HEK293 (cell line): Measurements from ENCODE around the gene MTIF2.
"Not testable (repeated sequence)": the region's sequence is repeated elsewhere in the genome, so short reads cannot be mapped to it uniquely, and the experiment has no call there.

Source experiments
- CTCF ChIA-PET: fragments of 350-600 bp; formaldehyde crosslinking; extraction: SDS; loops from one replicate; lab custom pipeline; 2021; ENCODE audit warnings: antibody characterized with exemption; lab: Yijun Ruan, JAX
- POLR2A ChIA-PET: fragments of 300-600 bp; formaldehyde crosslinking; extraction: SDS; loops from one replicate; lab custom pipeline; 2020; ENCODE audit warnings: antibody characterized with exemption, inconsistent platforms; lab: Yijun Ruan, JAX
- H3K27ac ChIP-seq: fragments of 200-500 bp; sonication (Bioruptor generic); 2 replicates; pipeline ENCODE4 v1.5.1; 2014; ENCODE audit warnings: low read depth, low read length, control low read depth, inconsistent platforms; ENCODE audit errors: extremely low read depth
- H3K36me3 ChIP-seq, 2 experiments: fragments of 200-500 bp in 1 of 2; sonication (Bioruptor generic) in 1 of 2; 1 replicate in 1 of 2; 2 replicates in 1 of 2; pipeline ENCODE4 v1.5.1; 2014 to 2017; ENCODE audit warnings: inconsistent platforms in 2 of 2, low read length in 2 of 2; ENCODE audit not compliant: control insufficient read depth in 2 of 2, insufficient read depth in 1 of 2
- H3K4me1 ChIP-seq: fragments of 200-500 bp; sonication (Bioruptor generic); 2 replicates; pipeline ENCODE4 v1.5.1; 2014; ENCODE audit warnings: mild to moderate bottlenecking, low read length, inconsistent platforms; ENCODE audit not compliant: control insufficient read depth, insufficient read depth
- H3K4me3 ChIP-seq: 2 replicates; pipeline ENCODE4 v1.5.1; 2011; ENCODE audit warnings: low read depth, mild to moderate bottlenecking, control low read depth, low read length, moderate library complexity
- H3K9me3 ChIP-seq: fragments of 200-500 bp; sonication (Bioruptor generic); 2 replicates; pipeline ENCODE4 v1.5.1; 2014; ENCODE audit warnings: low read depth, low read length, inconsistent platforms; ENCODE audit not compliant: control insufficient read depth, insufficient read depth
- HOXD13 ChIP-seq: sonication (generic); formaldehyde crosslinking; IDR thresholded peaks from 2 replicates; pipeline ENCODE4 v1.8.0; 2022; ENCODE audit warnings: missing genetic modification reagents, borderline replicate concordance
- KLF1 ChIP-seq: fragments of 450-650 bp; formaldehyde crosslinking; IDR thresholded peaks from 2 replicates; pipeline ENCODE4 v1.5.1; 2016; ENCODE audit warnings: missing biosample characterization, missing genetic modification characterization
- SCRT2 ChIP-seq: fragments of 450-650 bp; formaldehyde crosslinking; IDR thresholded peaks from 2 replicates; pipeline ENCODE4 v1.5.1; 2016; ENCODE audit warnings: missing biosample characterization, missing genetic modification characterization
- SETDB1 ChIP-seq: IDR thresholded peaks from one replicate; pipeline ENCODE4 v1.6.1; 2017; ENCODE audit warnings: mild to moderate bottlenecking, low read length, moderate library complexity, mixed read lengths; ENCODE audit not compliant: insufficient read length
- WT1 ChIP-seq: fragments of 450-650 bp; formaldehyde crosslinking; IDR thresholded peaks from 2 replicates; pipeline ENCODE4 v1.5.1; 2016; ENCODE audit warnings: missing biosample characterization, missing genetic modification characterization
- ZBTB20 ChIP-seq: fragments of 450-650 bp; formaldehyde crosslinking; IDR thresholded peaks from 2 replicates; pipeline ENCODE4 v1.5.1; 2016; ENCODE audit warnings: missing biosample characterization, missing genetic modification characterization
- ZNF37A ChIP-seq: fragments of 450-650 bp; IDR thresholded peaks from 2 replicates; pipeline ENCODE4 v1.5.1; 2018; ENCODE audit warnings: missing biosample characterization, missing genetic modification characterization
- ZNF473 ChIP-seq: fragments of 450-650 bp; formaldehyde crosslinking; IDR thresholded peaks from 2 replicates; pipeline ENCODE4 v1.5.1; 2017; ENCODE audit warnings: missing biosample characterization, missing genetic modification characterization
- ZNF626 ChIP-seq: fragments of 450-650 bp; sonication (Bioruptor Pico); formaldehyde crosslinking; IDR thresholded peaks from 2 replicates; pipeline ENCODE4 v1.5.1; 2018; ENCODE audit warnings: missing biosample characterization, missing genetic modification characterization, inconsistent platforms
- ZNF660 ChIP-seq: fragments of 450-650 bp; IDR thresholded peaks from 2 replicates; pipeline ENCODE4 v1.5.1; 2018; ENCODE audit warnings: missing biosample characterization, mild to moderate bottlenecking, missing genetic modification characterization
- TF ChIP-seq, protein P1 (sequence below): fragments of 450-650 bp; formaldehyde crosslinking; IDR thresholded peaks from 2 replicates; pipeline ENCODE4 v1.5.1; 2016; ENCODE audit warnings: missing biosample characterization, missing genetic modification characterization
- TF ChIP-seq, protein P2 (sequence below): fragments of 450-650 bp; formaldehyde crosslinking; optimal IDR thresholded peaks from 2 replicates; pipeline ENCODE3; 2016; ENCODE audit warnings: missing biosample characterization, mild to moderate bottlenecking, missing genetic modification characterization
- TF ChIP-seq, protein P3 (sequence below): fragments of 450-650 bp; IDR thresholded peaks from 2 replicates; pipeline ENCODE4 v1.5.1; 2018; ENCODE audit warnings: missing biosample characterization, missing genetic modification characterization
- TF ChIP-seq, protein P4 (sequence below): fragments of 450-650 bp; IDR thresholded peaks from 2 replicates; pipeline ENCODE4 v1.5.1; 2018; ENCODE audit warnings: missing biosample characterization, mild to moderate bottlenecking, missing genetic modification characterization

The MTIF2 gene

DNA sequence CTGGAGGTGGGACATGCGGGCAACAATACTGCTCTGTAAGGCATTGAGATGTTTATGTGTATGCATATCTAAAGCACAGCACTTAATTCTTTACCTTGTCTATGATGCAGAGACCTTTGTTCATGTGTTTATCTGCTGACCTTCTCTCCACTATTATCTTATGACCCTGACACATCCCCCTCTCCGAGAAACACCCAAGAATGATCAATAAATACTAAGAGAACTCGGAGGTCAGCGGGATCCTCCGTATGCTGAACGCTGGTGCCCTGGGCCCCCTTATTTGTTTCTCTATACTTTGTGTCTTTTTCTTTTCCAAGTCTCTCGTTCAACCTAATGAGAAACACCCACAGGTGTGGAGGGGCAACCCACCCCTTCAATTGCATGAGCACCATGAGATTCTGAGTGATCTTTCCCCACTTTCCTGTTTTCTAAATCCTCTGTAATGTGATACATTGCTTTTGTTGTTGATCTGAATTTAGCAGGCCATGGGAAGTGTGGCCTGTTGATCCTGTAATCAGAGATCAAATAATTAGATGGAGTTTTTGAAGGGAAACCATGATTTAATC, 10.9 kb upstream of the MTIF2 start:
- CTCF ChIA-PET: interaction anchor here (0.6 kb wide), 1 partner anchor 386 kb away, joined by 3 read pairs; no protein-coding TSS in a partner anchor
- POLR2A ChIA-PET, H3K27ac ChIP-seq, H3K4me3 ChIP-seq, H3K36me3 ChIP-seq, H3K9me3 ChIP-seq, H3K4me1 ChIP-seq: not testable (repeated sequence)
- TF ChIP-seq SCRT2 (tag by site-specific recombination) (peak; percentile 29; the same call in 1 of the 2 replicates), ZBTB20 (tag by site-specific recombination) (peak; percentile 29; the same call in 1 of the 2 replicates)

DNA sequence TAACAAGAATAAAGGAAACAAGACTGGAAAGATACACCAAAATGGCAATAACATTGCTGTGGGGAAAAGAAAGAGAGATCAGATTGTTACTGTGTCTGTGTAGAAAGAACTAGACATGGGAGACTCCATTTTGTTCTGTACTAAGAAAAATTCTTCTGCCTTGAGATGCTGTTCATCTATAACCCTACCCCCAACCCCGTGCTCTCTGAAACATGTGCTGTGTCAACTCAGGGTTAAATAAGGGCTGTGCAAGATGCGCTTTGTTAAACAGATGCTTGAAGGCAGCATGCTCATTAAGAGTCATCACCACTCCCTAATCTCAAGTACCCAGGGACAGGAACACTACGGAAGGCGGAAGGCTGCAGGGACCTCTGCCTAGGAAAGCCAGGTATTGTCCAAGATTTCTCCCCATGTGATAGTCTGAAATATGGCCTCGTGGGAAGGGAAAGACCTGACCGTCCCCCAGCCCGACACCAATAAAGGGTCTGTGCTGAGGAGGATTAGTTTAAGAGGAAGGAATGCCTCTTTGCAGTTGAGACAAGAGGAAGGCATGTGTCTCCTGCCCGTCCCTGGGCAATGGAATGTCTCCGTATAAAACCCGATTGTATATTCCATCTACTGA, 10.3 kb upstream of the MTIF2 start:
- H3K36me3 ChIP-seq, H3K4me1 ChIP-seq, H3K27ac ChIP-seq, H3K4me3 ChIP-seq, H3K9me3 ChIP-seq, POLR2A ChIA-PET, CTCF ChIA-PET: not testable (repeated sequence)

DNA sequence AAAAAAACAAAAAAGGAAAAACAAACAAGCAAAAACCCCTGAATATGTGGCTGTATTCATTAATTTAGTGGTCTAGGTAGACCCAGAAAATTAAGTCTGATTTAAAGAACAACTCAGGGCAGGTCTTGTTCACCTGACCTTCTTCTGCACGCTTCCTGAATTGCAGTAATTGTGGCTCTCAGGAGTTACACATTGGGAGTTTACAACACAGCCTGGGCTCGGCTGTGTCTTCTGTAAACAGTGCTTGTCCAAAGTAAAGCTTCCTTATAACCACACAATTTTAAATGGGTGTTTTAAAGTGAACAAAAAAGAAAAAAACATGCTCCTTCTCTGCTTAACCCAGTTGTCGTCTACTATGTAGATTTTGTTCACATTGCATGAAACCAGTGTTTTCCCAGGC, 8.3 kb upstream of the MTIF2 start:
- H3K36me3 ChIP-seq: no peaks in the 10 kb centered on the region
- no peak overlapping the region for H3K27ac ChIP-seq
- H3K4me3 ChIP-seq: no peak overlapping the region
- H3K4me1 ChIP-seq: no peaks in the 10 kb centered on the region
- TF ChIP-seq, protein P1, sequence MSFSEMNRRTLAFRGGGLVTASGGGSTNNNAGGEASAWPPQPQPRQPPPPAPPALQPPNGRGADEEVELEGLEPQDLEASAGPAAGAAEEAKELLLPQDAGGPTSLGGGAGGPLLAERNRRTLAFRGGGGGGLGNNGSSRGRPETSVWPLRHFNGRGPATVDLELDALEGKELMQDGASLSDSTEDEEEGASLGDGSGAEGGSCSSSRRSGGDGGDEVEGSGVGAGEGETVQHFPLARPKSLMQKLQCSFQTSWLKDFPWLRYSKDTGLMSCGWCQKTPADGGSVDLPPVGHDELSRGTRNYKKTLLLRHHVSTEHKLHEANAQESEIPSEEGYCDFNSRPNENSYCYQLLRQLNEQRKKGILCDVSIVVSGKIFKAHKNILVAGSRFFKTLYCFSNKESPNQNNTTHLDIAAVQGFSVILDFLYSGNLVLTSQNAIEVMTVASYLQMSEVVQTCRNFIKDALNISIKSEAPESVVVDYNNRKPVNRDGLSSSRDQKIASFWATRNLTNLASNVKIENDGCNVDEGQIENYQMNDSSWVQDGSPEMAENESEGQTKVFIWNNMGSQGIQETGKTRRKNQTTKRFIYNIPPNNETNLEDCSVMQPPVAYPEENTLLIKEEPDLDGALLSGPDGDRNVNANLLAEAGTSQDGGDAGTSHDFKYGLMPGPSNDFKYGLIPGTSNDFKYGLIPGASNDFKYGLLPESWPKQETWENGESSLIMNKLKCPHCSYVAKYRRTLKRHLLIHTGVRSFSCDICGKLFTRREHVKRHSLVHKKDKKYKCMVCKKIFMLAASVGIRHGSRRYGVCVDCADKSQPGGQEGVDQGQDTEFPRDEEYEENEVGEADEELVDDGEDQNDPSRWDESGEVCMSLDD: no peak
- TF ChIP-seq, protein P2, sequence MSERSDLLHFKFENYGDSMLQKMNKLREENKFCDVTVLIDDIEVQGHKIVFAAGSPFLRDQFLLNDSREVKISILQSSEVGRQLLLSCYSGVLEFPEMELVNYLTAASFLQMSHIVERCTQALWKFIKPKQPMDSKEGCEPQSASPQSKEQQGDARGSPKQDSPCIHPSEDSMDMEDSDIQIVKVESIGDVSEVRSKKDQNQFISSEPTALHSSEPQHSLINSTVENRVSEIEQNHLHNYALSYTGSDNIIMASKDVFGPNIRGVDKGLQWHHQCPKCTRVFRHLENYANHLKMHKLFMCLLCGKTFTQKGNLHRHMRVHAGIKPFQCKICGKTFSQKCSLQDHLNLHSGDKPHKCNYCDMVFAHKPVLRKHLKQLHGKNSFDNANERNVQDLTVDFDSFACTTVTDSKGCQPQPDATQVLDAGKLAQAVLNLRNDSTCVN (tag by site-specific recombination): no peak
- TF ChIP-seq ZNF660 (tag by site-specific recombination) (no peak), ZNF37A (no peak), HOXD13 (CRISPR knock-in tag) (no peak), ZNF626 (tag by site-specific recombination) (no peak), ZNF473 (tag by site-specific recombination) (no peak), KLF1 (tag by site-specific recombination) (no peak), SETDB1 (no peak), WT1 (tag by site-specific recombination) (no peak)
- TF ChIP-seq, protein P3, sequence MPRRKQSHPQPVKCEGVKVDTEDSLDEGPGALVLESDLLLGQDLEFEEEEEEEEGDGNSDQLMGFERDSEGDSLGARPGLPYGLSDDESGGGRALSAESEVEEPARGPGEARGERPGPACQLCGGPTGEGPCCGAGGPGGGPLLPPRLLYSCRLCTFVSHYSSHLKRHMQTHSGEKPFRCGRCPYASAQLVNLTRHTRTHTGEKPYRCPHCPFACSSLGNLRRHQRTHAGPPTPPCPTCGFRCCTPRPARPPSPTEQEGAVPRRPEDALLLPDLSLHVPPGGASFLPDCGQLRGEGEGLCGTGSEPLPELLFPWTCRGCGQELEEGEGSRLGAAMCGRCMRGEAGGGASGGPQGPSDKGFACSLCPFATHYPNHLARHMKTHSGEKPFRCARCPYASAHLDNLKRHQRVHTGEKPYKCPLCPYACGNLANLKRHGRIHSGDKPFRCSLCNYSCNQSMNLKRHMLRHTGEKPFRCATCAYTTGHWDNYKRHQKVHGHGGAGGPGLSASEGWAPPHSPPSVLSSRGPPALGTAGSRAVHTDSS: no peak
- TF ChIP-seq, protein P4, sequence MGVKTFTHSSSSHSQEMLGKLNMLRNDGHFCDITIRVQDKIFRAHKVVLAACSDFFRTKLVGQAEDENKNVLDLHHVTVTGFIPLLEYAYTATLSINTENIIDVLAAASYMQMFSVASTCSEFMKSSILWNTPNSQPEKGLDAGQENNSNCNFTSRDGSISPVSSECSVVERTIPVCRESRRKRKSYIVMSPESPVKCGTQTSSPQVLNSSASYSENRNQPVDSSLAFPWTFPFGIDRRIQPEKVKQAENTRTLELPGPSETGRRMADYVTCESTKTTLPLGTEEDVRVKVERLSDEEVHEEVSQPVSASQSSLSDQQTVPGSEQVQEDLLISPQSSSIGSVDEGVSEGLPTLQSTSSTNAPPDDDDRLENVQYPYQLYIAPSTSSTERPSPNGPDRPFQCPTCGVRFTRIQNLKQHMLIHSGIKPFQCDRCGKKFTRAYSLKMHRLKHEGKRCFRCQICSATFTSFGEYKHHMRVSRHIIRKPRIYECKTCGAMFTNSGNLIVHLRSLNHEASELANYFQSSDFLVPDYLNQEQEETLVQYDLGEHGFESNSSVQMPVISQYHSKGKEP (tag by site-specific recombination): no peak
- POLR2A ChIA-PET: no interaction called here
- no peaks in the 10 kb centered on the region for H3K9me3 ChIP-seq
- CTCF ChIA-PET: interaction anchor here (0.7 kb wide), 1 partner anchor 33 kb away, joined by 3 read pairs; no protein-coding TSS in a partner anchor
